Coronary artery (tissue), 2 donors: ENCODE results near the gene NKAIN2.

Source experiments
- DNase-seq: peaks from one replicate; pipeline ENCODE4 v3.0.0-alpha.2; 2017; ENCODE audit warnings: low spot score
- H3K27ac ChIP-seq, 2 donors: fragments of 200-600 bp; sonication (generic); one replicate each; pipeline ENCODE4 v1.5.1; 2016 to 2019
- H3K4me3 ChIP-seq: fragments of 200-600 bp; sonication (generic); 2 replicates; pipeline ENCODE4 v1.5.1; 2016; ENCODE audit warnings: mild to moderate bottlenecking, moderate library complexity
- CTCF ChIP-seq: fragments of 200-600 bp; sonication (generic); IDR thresholded peaks from one replicate; pipeline ENCODE4 v1.5.1; 2019; ENCODE audit warnings: antibody characterized with exemption

Gene NKAIN2

GRCh38 chr6:123873974-123874373 is 70.3 kb downstream of the NKAIN2 start:
- Histone ChIP-seq H3K4me3 (no peak overlapping the region), H3K27ac (no peak overlapping the region)
- DNase-seq = no peak
- TF ChIP-seq CTCF = no peak

GRCh38 chr6:123875784-123876183 is 72.1 kb downstream of the NKAIN2 start:
- no peak overlapping the region for H3K4me3 ChIP-seq
- DNase-seq = no peak
- no peak for TF ChIP-seq CTCF
- H3K27ac ChIP-seq = no peak overlapping the region

- no peak for DNase-seq
- no peak for TF ChIP-seq CTCF
These were observed 76.1 kb downstream of the NKAIN2 start for GRCh38 chr6:123879749-123880148.

GRCh38 chr6:123888771-123889513 is 85.3 kb downstream of the NKAIN2 start:
- no peak overlapping the region for H3K4me3 ChIP-seq
- no peak for DNase-seq
- no peak for TF ChIP-seq CTCF
- H3K27ac ChIP-seq = no peak overlapping the region

More at GRCh38 chr6:123879749-123880148, 76.1 kb downstream of the NKAIN2 start:
- no peak overlapping the region for H3K4me3 ChIP-seq
- no peak overlapping the region for H3K27ac ChIP-seq

GRCh38 chr6:123895346-123895745 is 91.7 kb downstream of the NKAIN2 start:
- H3K4me3 ChIP-seq = no peak overlapping the region
- DNase-seq = no peak
- TF ChIP-seq CTCF = no peak
- no peak overlapping the region for H3K27ac ChIP-seq

- Histone ChIP-seq H3K4me3 (no peak overlapping the region), H3K27ac (no peak overlapping the region)
- TF ChIP-seq CTCF = no peak
- DNase-seq = no peak
These were observed 92.1 kb downstream of the NKAIN2 start for GRCh38 chr6:123895806-123896205.

GRCh38 chr6:123896869-123897268 is 93.2 kb downstream of the NKAIN2 start:
- no peak for DNase-seq
- no peak overlapping the region for H3K4me3 ChIP-seq
- no peak overlapping the region for H3K27ac ChIP-seq
- no peak for TF ChIP-seq CTCF
